Measurements from ENCODE around the gene GALNT17.

The GALNT17 gene

DNA sequence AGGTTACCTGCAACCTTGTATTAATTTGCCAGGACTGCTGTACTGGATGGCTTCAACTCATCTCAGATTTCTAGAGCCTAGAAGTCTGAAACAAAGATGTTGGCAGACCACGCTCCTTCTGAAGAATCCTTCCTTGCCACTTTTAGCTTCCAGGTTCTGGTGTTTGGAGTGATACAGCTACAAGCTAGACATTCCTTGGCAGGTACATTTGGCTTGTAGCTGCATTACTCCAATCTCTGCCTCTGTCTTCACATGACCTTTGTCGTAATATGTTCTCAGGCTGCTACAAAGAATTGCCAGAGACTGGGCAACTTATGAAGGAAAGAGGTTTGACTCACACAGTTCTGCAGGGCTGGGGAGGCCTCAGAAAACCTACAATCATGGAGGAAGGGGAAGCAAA, 146.3 kb downstream of the GALNT17 start:
- H3K27ac ChIP-seq (ENCODE audit: low read length), result no peak overlapping the region
- no peaks in the 10 kb centered on the region for H3K36me3 ChIP-seq (replicated peaks; ENCODE audit: insufficient read depth, low read length)
- H3K4me2 ChIP-seq (ENCODE audit: low read depth, low read length), result no peak overlapping the region
- H4K20me1 ChIP-seq (ENCODE audit: insufficient read depth, low read length), result no peaks in the 10 kb centered on the region
- no peaks in the 10 kb centered on the region for H3K4me1 ChIP-seq (ENCODE audit: low read length)
- H3K79me2 ChIP-seq (ENCODE audit: low read length), result no peaks in the 10 kb centered on the region
- H3K9me2 ChIP-seq (replicated peaks; ENCODE audit: insufficient read depth, low read length), result no peaks in the 10 kb centered on the region
- TF ChIP-seq EZH2phosphoT487 (IDR thresholded peaks at IDR 0.05; ENCODE audit: low read length) (no peak), EZH2 (optimal IDR thresholded peaks at IDR 0.05; ENCODE audit: low read depth, low read length) (no peak)
- TF ChIP-seq, protein P1, sequence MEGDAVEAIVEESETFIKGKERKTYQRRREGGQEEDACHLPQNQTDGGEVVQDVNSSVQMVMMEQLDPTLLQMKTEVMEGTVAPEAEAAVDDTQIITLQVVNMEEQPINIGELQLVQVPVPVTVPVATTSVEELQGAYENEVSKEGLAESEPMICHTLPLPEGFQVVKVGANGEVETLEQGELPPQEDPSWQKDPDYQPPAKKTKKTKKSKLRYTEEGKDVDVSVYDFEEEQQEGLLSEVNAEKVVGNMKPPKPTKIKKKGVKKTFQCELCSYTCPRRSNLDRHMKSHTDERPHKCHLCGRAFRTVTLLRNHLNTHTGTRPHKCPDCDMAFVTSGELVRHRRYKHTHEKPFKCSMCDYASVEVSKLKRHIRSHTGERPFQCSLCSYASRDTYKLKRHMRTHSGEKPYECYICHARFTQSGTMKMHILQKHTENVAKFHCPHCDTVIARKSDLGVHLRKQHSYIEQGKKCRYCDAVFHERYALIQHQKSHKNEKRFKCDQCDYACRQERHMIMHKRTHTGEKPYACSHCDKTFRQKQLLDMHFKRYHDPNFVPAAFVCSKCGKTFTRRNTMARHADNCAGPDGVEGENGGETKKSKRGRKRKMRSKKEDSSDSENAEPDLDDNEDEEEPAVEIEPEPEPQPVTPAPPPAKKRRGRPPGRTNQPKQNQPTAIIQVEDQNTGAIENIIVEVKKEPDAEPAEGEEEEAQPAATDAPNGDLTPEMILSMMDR (IDR thresholded peaks at IDR 0.05; ENCODE audit: low read length), result no peak
- H3K9ac ChIP-seq (ENCODE audit: low read length), result no peak overlapping the region
- no peaks in the 10 kb centered on the region for H3K27me3 ChIP-seq (replicated peaks; ENCODE audit: insufficient read depth, low read length)
- no peaks in the 10 kb centered on the region for H3K9me3 ChIP-seq (replicated peaks; ENCODE audit: insufficient read depth, low read length)
- DNase-seq, result no peak
- no peak overlapping the region for H2AFZ ChIP-seq (ENCODE audit: low read length)
- H3F3A ChIP-seq (ENCODE audit: insufficient read depth, low read length), result no peaks in the 10 kb centered on the region
- H3K4me3 ChIP-seq (ENCODE audit: low read length), result no peak overlapping the region

DNA sequence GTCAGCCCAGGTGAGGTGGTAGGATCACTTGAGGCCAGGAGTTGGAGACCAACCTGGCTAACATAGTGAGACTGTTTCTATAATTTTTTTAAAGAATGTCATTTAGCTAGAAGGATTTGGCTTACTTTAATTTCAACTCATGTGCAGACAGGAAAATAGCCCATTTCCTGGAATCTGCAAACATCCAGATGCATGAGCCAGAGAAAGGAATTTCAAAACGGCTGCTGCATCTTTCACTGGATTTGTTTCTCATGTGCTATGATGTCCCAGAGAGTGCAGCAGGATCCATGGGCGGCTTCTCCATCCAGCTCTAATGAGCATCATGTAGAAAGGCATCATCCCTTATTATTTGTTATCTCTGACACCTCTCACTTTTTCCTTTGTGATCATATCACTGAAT, 149.3 kb downstream of the GALNT17 start:
- Histone ChIP-seq H3K9ac (ENCODE audit: low read length) (no peak overlapping the region), H3F3A (ENCODE audit: insufficient read depth, low read length) (no peaks in the 10 kb centered on the region), H3K36me3 (replicated peaks; ENCODE audit: insufficient read depth, low read length) (no peaks in the 10 kb centered on the region), H3K79me2 (ENCODE audit: low read length) (no peaks in the 10 kb centered on the region), H3K4me3 (ENCODE audit: low read length) (no peak overlapping the region), H3K27ac (ENCODE audit: low read length) (no peak overlapping the region), H4K20me1 (ENCODE audit: insufficient read depth, low read length) (no peaks in the 10 kb centered on the region), H3K4me2 (ENCODE audit: low read depth, low read length) (no peak overlapping the region), H3K27me3 (replicated peaks; ENCODE audit: insufficient read depth, low read length) (no peaks in the 10 kb centered on the region), H3K9me2 (replicated peaks; ENCODE audit: insufficient read depth, low read length) (no peaks in the 10 kb centered on the region), H3K4me1 (ENCODE audit: low read length) (no peaks in the 10 kb centered on the region), H2AFZ (ENCODE audit: low read length) (no peak overlapping the region), H3K9me3 (replicated peaks; ENCODE audit: insufficient read depth, low read length) (no peaks in the 10 kb centered on the region)
- DNase-seq, result no peak
- no peak for TF ChIP-seq EZH2phosphoT487 (IDR thresholded peaks at IDR 0.05; ENCODE audit: low read length)
- TF ChIP-seq, protein P1 (IDR thresholded peaks at IDR 0.05; ENCODE audit: low read length), result no peak
- no peak for TF ChIP-seq EZH2 (optimal IDR thresholded peaks at IDR 0.05; ENCODE audit: low read depth, low read length)

DNA sequence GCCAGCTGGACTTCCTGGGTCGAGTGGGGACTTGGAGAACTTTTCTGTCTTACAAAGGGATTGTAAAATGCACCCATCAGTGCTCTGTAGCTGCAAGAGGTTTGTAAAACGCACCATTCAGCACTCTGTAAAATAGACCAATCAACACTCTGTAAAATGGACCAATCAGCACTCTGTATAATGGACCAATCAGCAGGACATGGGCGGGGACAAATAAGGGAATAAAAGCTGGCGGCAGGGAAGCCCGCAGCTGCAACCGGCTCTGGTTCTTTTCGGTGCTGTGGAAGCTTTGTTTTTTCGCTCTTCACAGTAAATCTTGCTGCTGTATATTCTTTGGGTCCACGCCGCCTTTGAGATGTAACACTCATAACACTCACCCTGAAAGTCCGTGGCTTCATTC, 151.9 kb downstream of the GALNT17 start:
- H3F3A ChIP-seq (ENCODE audit: insufficient read depth, low read length), result no peaks in the 10 kb centered on the region
- no peak overlapping the region for H3K4me2 ChIP-seq (ENCODE audit: low read depth, low read length)
- H3K4me1 ChIP-seq (ENCODE audit: low read length), result no peaks in the 10 kb centered on the region
- no peaks in the 10 kb centered on the region for H3K9me3 ChIP-seq (replicated peaks; ENCODE audit: insufficient read depth, low read length)
- no peaks in the 10 kb centered on the region for H3K36me3 ChIP-seq (replicated peaks; ENCODE audit: insufficient read depth, low read length)
- H3K9me2 ChIP-seq (replicated peaks; ENCODE audit: insufficient read depth, low read length), result no peaks in the 10 kb centered on the region
- TF ChIP-seq, protein P1 (IDR thresholded peaks at IDR 0.05; ENCODE audit: low read length), result no peak
- no peak for DNase-seq
- no peaks in the 10 kb centered on the region for H4K20me1 ChIP-seq (ENCODE audit: insufficient read depth, low read length)
- H2AFZ ChIP-seq (ENCODE audit: low read length), result no peak overlapping the region
- no peaks in the 10 kb centered on the region for H3K79me2 ChIP-seq (ENCODE audit: low read length)
- no peak overlapping the region for H3K27ac ChIP-seq (ENCODE audit: low read length)
- H3K4me3 ChIP-seq (ENCODE audit: low read length), result no peak overlapping the region
- no peak overlapping the region for H3K9ac ChIP-seq (ENCODE audit: low read length)
- no peaks in the 10 kb centered on the region for H3K27me3 ChIP-seq (replicated peaks; ENCODE audit: insufficient read depth, low read length)
